ENCODE measurements around the gene FRY.
"Not testable (repeated sequence)": the region's sequence is repeated elsewhere in the genome, so short reads cannot be mapped to it uniquely, and the experiment has no call there.

The FRY gene

DNA sequence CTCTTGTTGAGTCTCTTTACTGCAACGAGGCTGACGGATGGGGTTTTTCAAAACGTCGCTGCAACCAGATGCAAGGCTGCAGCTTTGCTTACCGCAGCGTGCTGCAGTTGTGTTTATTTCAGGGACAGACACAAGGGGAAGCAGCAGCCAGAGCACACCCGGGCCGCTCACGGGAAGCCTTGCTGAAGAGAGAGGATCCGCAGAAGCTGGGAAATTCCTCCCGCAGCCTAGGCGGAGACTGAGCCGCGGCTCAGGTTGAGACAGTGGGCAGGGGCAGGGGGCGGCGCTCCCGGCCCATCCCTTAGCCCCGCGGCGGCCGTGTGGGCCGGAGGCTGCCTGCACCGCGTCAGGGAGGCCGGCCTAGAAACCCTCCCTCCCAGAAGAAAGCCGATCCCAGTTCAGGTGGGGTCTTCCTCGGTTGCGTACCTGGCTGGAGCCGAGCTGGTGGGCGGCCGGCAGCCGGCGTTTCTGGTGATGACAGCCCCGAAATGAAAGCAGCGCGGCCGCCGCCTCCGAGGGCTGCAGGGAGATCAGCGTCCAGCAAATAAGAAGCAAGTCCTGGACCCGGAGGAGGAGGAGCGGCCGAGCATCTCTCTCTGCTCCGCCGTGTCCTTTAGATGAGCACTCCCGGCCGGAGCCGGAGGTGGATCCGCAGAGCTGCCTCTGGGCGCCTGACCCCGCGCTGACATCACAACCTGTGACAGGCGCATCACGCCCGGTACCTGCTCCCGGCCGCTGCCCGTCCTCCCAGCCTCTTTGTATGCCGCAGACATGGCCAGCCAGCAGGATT lies at the start of gene FRY:
FRY (plus strand) TSS at position 750 of the 790 bp plus-strand sequence; CDS start at position 772, 22 bp downstream.
- in situ Hi-C loops (cut with HindIII; ENCODE audit: low pct_ligation_motif_present, low sequenced_read_pairs), result no loop called here
- peak within 1 kb of the TSS; percentile 71 for H3K4me3 ChIP-seq (ENCODE audit: low read depth, low read length)
- H3K27ac ChIP-seq, result no peak within 1 kb of the TSS
- no peaks in the 10 kb centered on the region for H3K27me3 ChIP-seq (replicated peaks)
- peak; percentile 27 for TF ChIP-seq CTCF (IDR thresholded peaks at IDR 0.05; ENCODE audit: low read depth, low read length, missing control alignments)
- DNase-seq, result peak; percentile 58
- no peaks in the 10 kb centered on the region for H3K36me3 ChIP-seq (replicated peaks)

DNA sequence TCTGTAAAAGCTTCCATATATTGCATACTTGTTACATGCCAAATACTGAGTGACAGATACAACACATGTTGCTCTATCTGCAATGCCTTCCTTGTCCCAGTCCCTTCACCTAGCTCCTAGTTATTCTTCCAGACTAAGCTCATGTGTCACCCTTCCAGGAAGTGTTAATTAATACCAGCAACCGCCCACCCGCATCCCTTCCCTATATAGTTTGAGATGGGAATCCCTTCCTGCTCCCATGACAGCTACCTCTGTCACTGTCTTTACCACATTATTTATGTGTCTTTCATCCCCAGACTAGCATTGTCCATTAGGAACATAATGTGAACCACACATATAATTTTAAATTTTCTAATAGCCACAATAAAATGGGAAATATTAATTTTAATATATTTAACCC lies 49.5 kb upstream of the FRY start:
- no peak for TF ChIP-seq CTCF (IDR thresholded peaks at IDR 0.05; ENCODE audit: low read depth, low read length, missing control alignments)
- Histone ChIP-seq H3K27me3 (replicated peaks) (no peaks in the 10 kb centered on the region), H3K4me3 (ENCODE audit: low read depth, low read length) (no peak overlapping the region), H3K27ac (peak overlapping the region; percentile 46), H3K36me3 (replicated peaks) (no peaks in the 10 kb centered on the region)
- in situ Hi-C loops (cut with HindIII; ENCODE audit: low pct_ligation_motif_present, low sequenced_read_pairs), result no loop called here
- peak; percentile 11 for DNase-seq

- peak; percentile 99 for DNase-seq
- Histone ChIP-seq H3K36me3 (replicated peaks) (no peaks in the 10 kb centered on the region), H3K27ac (peak overlapping the region; percentile 46), H3K4me3 (ENCODE audit: low read depth, low read length) (no peak overlapping the region), H3K27me3 (replicated peaks) (no peaks in the 10 kb centered on the region)
- no peak for TF ChIP-seq CTCF (IDR thresholded peaks at IDR 0.05; ENCODE audit: low read depth, low read length, missing control alignments)
- in situ Hi-C loops (cut with HindIII; ENCODE audit: low pct_ligation_motif_present, low sequenced_read_pairs), result no loop called here
These were observed 49.0 kb upstream of the FRY start for GRCh38 chr13:31982540-31982939.

GRCh38 chr13:31983696-31984095 lies 47.9 kb upstream of the FRY start:
- H3K27me3 ChIP-seq (replicated peaks); DNase-seq; H3K27ac ChIP-seq; H3K4me3 ChIP-seq (ENCODE audit: low read depth, low read length); H3K36me3 ChIP-seq (replicated peaks); in situ Hi-C loops (cut with HindIII; ENCODE audit: low pct_ligation_motif_present, low sequenced_read_pairs): not testable (repeated sequence)

- in situ Hi-C loops (cut with HindIII; ENCODE audit: low pct_ligation_motif_present, low sequenced_read_pairs); H3K36me3 ChIP-seq (replicated peaks); H3K27ac ChIP-seq; DNase-seq; H3K27me3 ChIP-seq (replicated peaks); H3K4me3 ChIP-seq (ENCODE audit: low read depth, low read length): not testable (repeated sequence)
These were observed 47.2 kb upstream of the FRY start for GRCh38 chr13:31984388-31984787.

DNA sequence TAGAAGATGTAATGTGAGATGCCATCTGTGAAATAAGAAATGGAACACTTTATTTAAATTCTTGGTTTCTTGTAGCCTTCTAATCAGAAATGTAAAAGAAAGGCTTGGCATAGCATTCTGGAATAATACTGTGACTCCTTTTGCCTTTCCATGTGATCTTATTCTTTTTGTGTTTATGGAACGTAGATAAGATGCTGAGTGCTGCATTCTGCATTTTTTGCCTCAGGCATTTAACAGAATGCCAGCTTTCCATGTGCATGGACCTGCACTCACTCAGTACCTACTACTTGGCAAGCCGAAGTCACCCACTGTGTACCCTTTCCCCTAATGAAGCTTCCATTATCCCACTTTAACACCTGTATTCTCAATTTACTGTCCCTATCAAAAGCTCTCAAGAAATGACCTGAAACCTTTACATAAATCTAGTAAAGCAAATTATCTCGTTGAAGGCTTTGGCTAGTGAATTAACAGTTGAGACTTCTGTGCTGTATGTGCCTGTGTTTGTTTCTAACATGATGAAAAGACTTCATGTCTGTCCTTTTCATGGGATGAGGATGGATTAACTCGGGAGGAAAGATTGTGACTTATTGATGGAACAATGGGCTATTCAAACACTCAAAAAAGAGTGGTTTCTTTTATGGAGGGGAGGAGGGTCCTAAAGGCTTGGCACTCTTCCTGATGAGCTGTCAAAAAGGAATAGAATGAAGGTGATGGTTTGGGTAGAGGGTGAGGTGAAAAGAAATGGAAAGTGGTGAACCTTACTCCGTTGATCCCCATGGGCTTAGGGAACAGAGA lies 44.7 kb upstream of the FRY start:
- Histone ChIP-seq H3K27ac (no peak overlapping the region), H3K27me3 (replicated peaks) (no peaks in the 10 kb centered on the region)
- in situ Hi-C loops (cut with HindIII; ENCODE audit: low pct_ligation_motif_present, low sequenced_read_pairs), result no loop called here

More for the DNA sequence above, 44.7 kb upstream of the FRY start:
- Histone ChIP-seq H3K36me3 (replicated peaks) (no peaks in the 10 kb centered on the region), H3K4me3 (ENCODE audit: low read depth, low read length) (no peak overlapping the region)
- no peak for DNase-seq
- no peak for TF ChIP-seq CTCF (IDR thresholded peaks at IDR 0.05; ENCODE audit: low read depth, low read length, missing control alignments)
